Cardiac fibroblast (primary cell): Measurements from ENCODE around the gene CHPT1.
"Not testable (repeated sequence)": the region's sequence is repeated elsewhere in the genome, so short reads cannot be mapped to it uniquely, and the experiment has no call there.

Experiments used
- DNase-seq, 2 donors: peaks; one replicate each; pipeline versions ENCODE4 v3.0.0 to v3.0.0-alpha.2; 2010; ENCODE audit warnings: low read depth in 2 of 2
- H3K4me3 ChIP-seq, 2 donors: replicated peaks in 1 of 2; 1 replicate in 1 of 2; 2 replicates in 1 of 2; pipeline ENCODE4 v1.5.1; 2011; ENCODE audit warnings: low read depth in 2 of 2, low read length in 2 of 2, mild to moderate bottlenecking in 2 of 2, moderate library complexity in 1 of 2
- TF ChIP-seq, protein P1 (sequence below): IDR thresholded peaks from one replicate; pipeline ENCODE4 v1.5.1; 2011; ENCODE audit warnings: low read depth, mild to moderate bottlenecking, low read length, inconsistent platforms

The CHPT1 gene

DNA sequence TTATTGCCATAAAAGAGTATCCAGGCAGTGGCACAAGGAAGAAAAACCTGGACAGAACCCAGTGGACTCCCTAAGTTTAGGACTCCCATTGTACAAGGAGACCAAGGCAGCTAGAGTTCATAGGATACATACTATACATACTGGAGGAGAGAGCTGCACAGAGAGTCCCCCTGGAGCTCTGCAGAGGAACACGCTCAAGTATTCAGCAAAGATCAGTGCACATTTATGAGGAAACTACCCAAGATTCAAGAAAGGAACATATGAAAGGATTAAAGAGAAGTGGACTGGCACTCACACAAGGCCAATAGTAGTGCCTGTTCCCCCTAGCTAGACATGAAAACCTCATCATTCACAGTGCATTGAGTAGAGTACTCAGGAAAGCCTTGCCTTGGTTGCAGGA lies 43.0 kb upstream of the CHPT1 start:
- H3K4me3 ChIP-seq = no peak overlapping the region
- DNase-seq = no peak
- TF ChIP-seq, protein P1, sequence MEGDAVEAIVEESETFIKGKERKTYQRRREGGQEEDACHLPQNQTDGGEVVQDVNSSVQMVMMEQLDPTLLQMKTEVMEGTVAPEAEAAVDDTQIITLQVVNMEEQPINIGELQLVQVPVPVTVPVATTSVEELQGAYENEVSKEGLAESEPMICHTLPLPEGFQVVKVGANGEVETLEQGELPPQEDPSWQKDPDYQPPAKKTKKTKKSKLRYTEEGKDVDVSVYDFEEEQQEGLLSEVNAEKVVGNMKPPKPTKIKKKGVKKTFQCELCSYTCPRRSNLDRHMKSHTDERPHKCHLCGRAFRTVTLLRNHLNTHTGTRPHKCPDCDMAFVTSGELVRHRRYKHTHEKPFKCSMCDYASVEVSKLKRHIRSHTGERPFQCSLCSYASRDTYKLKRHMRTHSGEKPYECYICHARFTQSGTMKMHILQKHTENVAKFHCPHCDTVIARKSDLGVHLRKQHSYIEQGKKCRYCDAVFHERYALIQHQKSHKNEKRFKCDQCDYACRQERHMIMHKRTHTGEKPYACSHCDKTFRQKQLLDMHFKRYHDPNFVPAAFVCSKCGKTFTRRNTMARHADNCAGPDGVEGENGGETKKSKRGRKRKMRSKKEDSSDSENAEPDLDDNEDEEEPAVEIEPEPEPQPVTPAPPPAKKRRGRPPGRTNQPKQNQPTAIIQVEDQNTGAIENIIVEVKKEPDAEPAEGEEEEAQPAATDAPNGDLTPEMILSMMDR = no peak

DNA sequence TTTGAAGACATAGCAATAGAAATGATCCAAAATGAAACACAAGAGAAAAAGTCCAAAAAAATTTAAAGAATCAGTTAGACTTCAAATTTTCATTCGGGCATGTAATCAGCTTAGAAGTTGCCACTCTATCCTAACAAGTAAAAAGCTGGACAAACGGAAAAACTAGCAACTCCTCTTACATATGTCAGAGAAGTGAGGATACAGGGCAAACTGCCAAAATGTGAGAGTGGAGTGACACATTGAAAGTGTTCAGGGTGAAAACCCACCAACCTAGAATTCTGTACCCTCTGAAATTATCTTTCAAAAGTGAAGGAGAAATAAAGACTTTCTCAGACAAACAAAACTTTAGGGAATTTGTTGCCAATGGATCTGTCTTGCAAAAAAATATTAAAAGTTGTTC lies 42.0 kb upstream of the CHPT1 start:
- no peak overlapping the region for H3K4me3 ChIP-seq
- TF ChIP-seq, protein P1 = no peak
- no peak for DNase-seq

DNA sequence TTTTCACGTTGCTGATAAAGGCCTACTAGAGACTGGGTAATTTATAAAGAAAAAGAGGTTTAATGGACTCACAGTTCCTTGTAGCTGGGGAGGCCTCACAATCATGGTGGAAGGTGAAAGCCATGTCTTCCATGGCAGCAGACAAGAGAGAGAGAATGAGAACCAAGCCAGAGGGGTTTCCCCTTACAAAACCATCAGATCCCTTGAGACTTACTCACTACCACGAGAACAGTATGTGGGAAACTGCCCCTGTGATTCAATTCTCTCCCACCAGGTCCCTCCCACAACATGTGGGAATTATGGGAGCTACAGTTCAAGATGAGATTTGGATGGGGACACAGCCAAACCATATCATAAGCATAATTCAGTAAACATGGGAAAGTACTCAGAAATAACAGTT lies 36.8 kb upstream of the CHPT1 start:
- not testable (repeated sequence) for H3K4me3 ChIP-seq
- DNase-seq = peak in 1 of 2 donors; percentile 17

DNA sequence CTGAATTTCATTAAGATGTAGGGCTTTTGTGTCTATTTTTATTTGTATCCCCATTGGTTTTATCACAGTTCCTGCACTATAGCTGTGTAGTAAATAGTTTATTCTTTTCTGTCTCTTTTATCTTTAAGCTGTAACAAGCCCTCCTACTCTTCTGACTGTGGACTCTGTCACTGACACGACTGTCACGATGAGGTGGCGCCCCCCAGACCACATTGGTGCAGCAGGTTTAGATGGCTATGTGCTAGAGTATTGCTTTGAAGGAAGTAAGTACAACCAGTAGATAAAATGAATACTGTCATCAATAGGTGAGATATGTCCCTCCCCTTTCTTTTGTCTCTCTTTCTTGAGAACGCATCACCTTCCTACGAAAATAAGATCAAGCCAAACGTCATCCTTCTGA lies 34.1 kb upstream of the CHPT1 start:
- H3K4me3 ChIP-seq = no peak overlapping the region
- TF ChIP-seq, protein P1 = no peak
- DNase-seq = no peak

DNA sequence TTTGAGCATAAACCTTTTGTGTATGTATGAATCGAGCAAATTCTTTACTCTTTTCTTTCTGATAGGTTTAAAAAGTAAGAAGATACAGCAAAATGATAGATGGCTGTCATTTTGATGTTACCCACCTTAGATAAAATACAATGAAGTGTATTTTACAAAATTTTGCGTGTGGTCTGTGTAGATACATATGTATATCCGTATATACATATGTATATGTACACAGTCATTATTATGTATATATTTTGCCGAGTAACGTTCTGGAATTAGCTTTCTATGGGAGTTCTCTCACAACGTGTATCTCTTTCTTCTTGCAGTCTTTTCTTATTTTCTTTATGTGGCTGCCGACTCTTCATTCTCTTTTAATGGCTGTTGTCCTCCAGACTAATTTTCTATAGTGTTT lies 32.4 kb upstream of the CHPT1 start:
- TF ChIP-seq, protein P1 = no peak
- no peak for DNase-seq
- no peak overlapping the region for H3K4me3 ChIP-seq

DNA sequence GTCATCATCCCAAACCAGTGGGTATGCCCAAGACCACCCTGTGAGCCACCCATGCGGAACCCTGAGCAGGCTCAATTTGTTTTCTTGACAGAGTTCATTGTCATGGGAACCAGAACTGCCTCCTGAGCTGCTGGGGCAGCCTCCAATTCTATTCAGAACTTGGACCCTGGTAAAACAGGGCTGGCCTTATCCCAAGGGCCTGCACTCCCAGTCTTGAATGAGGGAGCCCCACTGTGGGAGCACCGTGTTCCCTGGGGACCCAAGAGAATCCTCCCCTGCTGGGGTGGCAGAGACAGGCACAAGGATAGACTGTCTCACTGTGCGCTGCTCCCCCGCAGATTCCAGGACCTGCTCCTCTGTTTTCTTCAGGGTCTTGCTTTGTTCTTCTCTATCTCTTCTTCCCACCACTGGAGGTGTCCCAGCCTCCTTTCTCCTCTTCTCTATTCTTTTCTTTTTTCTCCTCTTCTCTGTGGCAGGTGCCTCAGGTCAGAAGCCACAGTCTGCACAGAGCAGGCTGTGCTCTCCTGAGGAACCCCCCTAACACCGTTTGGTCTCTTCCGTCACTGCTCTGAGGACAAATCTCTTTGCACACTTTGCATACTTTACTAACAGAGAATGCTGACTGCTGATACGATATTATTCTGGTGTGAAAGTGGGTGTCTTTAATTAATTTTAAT lies 31.2 kb upstream of the CHPT1 start:
- TF ChIP-seq, protein P1 = no peak
- no peak overlapping the region for H3K4me3 ChIP-seq
- no peak for DNase-seq

DNA sequence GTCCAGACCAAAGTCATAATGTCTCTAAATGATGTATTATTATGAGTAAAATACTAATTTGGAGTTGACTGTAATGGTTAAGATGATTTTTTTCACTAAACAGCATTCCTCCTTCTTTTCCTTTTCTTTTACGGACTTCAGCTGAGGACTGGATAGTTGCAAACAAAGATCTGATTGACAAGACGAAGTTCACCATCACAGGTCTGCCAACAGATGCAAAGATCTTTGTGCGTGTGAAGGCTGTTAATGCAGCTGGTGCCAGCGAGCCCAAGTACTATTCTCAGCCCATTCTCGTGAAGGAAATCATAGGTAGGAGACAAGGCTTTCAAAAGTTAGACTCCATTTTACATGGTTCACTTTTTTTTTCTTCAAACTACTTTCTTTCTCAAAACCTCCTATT lies 29.8 kb upstream of the CHPT1 start:
- H3K4me3 ChIP-seq = no peak overlapping the region
- TF ChIP-seq, protein P1 = no peak

More for the DNA sequence above, 29.8 kb upstream of the CHPT1 start:
- no peak for DNase-seq
